ENCODE results near the gene MROH9.

The MROH9 gene

DNA sequence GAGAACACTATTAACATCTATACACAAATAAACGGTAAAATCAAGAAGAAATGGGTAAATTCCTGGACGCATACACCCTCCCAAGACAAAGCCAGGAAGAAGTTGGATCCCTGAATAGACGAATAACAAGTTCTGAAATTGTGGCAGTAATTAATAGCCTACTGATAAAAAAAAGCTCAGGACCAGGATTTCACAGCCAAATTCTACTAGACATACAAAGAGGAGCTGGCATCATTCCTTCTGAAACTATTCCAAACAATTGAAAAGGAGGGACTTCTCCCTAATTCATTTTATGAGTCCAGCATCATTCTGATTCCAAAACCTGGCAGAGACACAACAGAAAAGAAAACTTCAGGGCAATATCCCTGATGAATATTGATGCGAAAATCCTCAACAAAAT is 84.6 kb downstream of the MROH9 start:
- TF ChIP-seq GATA3 (IDR thresholded peaks at IDR 0.05; ENCODE audit: low read depth, low read length) (no peak), GATA2 (IDR thresholded peaks at IDR 0.05; ENCODE audit: low read depth, low read length) (no peak)

DNA sequence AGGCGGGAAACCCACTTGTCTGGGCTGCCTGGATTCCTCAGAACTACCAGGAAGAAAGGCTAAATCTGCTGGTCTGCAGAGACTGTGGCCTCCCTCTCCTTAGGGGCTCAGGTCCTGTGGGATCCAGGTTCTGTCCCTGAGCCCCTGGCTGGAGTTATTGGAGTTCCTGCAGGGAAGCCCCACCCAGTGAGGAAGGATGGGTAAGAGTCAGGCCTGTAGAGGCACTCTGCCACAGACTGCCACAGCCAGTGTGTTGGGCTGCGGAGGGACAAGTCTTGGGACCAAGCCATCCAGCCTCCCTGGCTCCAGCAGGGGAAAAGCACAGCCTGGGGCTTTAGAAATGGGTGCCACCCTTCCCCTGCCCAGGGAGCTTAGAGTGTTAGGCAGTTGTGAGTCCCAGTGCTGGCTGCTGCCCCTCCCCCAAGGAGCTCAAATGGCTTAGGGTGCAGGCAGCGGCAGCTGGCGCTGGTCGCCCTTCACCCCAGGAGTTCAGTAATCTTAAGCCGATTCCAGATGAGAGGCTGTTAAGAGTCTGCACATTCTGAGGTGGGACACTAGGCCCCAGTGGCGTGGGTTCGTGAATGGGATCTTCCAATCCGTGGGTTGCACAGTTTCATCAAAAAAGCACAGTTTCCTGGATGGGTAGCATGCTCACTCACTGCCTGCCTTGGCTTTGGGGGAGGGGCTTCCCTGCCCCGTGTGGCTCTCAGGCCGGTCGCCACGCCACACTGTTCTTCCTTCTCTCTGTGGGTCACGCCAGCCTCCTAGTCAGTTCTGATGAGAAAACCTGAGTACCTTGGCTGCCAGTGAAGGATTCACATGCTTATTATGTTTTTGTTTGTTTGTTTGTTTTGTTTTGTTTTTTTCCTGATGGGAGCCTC is 97.7 kb downstream of the MROH9 start:
- TF ChIP-seq GATA2 (IDR thresholded peaks at IDR 0.05; ENCODE audit: low read depth, low read length) (no peak), GATA3 (IDR thresholded peaks at IDR 0.05; ENCODE audit: low read depth, low read length) (no peak)

DNA sequence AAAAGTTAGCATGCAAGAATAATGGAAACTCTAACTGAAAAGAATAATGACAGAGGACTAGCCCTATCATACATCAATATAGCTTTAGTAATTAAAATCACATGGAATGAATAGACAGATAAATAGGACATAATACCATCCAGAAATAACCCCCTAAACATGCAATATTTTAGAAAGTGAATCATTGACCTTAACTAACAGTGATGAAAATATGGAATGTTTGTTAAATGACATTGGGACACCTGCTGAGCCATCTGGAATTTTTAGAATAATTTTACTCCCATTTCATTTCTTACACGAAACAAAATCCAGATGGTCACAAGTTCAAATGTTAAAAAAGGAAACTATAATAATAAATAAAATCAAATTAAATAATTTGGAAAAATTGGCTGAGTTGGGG is 102.3 kb downstream of the MROH9 start:
- no peak for TF ChIP-seq GATA2 (IDR thresholded peaks at IDR 0.05; ENCODE audit: low read depth, low read length)

DNA sequence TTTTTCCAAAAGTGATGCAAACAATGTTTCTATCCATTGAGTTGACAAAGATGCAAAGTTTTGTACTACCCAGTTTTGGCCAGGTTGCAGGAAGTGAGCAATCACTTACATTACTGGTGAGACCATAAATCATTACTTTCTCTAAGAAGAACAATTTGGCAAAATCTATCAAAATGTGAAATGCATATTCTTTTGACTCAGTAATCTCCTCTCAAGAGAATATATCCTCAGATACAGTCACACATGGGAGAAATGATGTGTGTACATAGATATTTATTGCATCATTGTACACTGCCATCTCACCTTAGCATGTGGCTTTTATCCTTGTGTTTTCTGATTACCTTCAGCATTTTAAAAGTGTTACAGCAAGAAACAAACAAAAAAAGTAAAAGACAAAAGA is 103.0 kb downstream of the MROH9 start:
- TF ChIP-seq GATA2 (IDR thresholded peaks at IDR 0.05; ENCODE audit: low read depth, low read length) (no peak), GATA3 (IDR thresholded peaks at IDR 0.05; ENCODE audit: low read depth, low read length) (no peak)

DNA sequence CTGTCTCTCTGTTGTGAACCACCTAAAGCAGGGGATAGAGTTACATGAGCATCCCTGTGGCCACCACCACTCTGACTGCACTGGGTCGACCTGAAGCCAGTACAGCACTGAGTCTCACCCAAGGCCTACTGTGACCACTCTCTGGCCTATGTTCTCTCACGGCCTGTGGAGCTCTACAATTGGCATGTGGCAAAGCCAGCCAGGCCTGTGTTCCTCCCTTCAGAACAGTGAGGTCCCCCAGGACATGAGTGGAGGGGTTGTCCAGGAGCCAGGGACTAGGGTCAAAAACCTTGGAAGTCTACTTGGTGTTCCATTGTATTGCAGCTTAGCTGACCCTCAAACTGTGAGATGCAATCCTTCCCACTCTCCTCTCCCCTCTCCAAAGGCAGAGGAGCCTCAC is 112.7 kb downstream of the MROH9 start:
- TF ChIP-seq GATA2 (IDR thresholded peaks at IDR 0.05; ENCODE audit: low read depth, low read length) (no peak), GATA3 (IDR thresholded peaks at IDR 0.05; ENCODE audit: low read depth, low read length) (no peak)

DNA sequence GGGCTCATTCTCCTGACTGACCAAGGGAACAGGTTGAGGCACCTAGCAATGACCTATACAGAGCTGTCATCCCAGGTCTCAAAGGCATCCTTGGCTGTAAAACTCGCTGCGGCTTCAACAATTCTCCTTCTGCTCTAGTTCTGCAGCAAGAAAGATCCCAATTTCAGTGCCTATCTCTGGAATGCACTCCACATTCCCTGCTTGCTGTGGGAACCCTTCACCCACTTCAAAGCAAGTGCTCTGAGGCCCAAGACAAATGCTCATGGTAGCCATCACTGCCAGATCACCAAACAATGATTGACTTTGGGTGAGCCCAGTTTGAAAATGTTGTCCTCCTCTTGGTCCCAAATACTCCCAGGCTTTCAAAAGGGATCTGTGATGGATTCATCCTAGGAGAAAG is 117.6 kb downstream of the MROH9 start:
- TF ChIP-seq GATA3 (IDR thresholded peaks at IDR 0.05; ENCODE audit: low read depth, low read length), result no peak
- no peak for TF ChIP-seq GATA2 (IDR thresholded peaks at IDR 0.05; ENCODE audit: low read depth, low read length)

DNA sequence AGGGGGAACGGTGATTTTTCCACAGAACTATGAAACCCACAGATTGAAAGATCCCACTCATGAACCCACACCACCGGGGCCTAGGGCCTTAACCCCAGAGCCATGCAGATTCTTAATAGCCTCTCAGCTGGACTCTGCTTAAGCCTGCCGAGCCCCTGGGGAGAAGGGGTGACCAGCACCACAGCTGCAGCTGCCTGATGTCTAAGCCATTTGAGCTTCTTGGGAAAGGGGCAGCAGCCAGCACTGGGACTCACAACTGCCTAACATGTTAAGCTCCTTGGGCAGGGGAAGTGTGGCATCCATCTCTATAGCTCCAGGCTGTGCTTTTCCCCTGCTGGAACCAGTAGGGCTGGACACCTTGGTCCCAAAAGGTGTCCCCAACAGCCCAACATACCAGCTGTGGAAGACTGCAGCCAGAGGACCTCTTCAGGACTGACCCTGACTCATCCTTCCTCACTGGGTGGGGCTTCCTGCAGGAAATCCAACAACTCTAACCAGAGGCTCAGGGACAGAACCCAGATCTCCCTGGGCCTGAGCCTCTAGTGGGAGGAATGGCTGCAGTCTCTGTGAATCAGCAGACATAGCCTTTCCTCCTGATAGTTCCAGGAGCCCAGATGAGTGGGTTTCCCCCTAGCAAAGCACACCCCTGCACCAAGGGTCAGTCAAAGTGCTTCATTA is 120.8 kb downstream of the MROH9 start:
- TF ChIP-seq GATA2 (IDR thresholded peaks at IDR 0.05; ENCODE audit: low read depth, low read length) (no peak), GATA3 (IDR thresholded peaks at IDR 0.05; ENCODE audit: low read depth, low read length) (no peak)

DNA sequence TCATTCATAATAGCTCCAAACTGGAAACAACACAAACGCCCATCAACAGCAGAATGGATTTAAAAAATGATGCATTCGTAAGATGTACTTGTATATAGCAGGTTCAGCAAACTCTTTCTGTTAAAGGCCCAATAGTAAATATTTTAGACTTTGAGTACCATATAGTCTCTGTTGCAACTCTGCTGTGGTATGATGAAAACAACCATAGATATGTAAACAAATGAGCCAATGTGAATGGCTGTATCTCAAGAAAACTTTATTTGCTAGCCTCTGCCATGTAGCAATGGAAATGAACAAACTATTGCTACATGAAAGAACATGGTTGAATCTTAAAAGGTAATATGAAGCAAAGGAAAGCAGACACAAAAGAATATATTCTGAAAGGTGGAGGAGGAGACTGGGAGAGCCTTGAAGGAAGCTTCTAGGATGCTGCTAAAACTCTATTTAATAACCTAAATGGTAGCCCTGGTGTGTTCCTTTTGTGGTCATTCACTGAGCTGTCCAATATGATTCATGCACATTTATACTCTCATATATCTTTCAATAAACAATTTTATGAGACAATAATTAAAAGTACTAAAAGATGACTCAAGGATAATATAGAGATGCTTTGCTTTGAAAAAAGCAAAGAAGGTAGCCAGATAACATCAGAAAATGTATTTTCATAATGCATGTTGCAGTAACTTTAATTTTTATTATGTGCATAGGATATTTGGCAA is 126.2 kb downstream of the MROH9 start:
- no peak for TF ChIP-seq GATA2 (IDR thresholded peaks at IDR 0.05; ENCODE audit: low read depth, low read length)
- TF ChIP-seq GATA3 (IDR thresholded peaks at IDR 0.05; ENCODE audit: low read depth, low read length), result no peak

DNA sequence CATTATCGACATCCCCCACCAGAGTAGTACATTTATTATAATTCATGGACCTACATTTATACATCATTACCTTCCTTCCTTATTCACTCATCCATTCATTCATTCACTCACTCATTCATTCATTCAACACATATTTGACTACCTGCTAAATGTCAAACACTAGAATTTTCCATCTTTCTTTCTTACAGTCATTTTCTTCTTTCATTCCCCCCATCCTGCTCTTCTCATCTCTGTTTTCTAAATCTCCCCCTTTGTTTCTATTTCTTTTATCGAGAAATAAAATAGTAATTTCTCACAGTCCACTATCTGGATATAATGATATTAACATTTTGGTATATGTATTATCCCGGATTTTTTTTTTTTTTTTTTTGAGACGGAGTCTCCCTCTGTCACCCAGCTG is 127.6 kb downstream of the MROH9 start:
- no peak for TF ChIP-seq GATA2 (IDR thresholded peaks at IDR 0.05; ENCODE audit: low read depth, low read length)
- no peak for TF ChIP-seq GATA3 (IDR thresholded peaks at IDR 0.05; ENCODE audit: low read depth, low read length)

DNA sequence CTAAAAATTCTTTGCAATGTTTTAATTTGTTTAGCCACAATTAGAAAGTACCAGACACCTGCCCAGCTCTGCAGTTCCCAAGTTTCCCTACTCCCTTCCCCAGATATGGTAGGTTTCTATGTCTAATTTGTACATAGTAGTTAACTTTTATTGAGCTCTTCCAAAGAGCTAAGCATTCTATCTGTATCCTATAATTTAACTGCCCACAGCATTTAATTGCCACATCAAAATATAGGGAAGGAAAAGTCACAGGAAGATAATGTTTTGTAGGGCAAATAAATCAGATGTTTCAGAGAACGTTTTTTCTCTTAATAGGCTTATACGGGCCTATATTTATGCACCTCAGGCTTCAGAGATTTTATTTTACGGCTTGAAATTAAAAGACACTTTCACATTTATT is 139.7 kb downstream of the MROH9 start:
- TF ChIP-seq GATA2 (IDR thresholded peaks at IDR 0.05; ENCODE audit: low read depth, low read length), result no peak
- no peak for TF ChIP-seq GATA3 (IDR thresholded peaks at IDR 0.05; ENCODE audit: low read depth, low read length)

DNA sequence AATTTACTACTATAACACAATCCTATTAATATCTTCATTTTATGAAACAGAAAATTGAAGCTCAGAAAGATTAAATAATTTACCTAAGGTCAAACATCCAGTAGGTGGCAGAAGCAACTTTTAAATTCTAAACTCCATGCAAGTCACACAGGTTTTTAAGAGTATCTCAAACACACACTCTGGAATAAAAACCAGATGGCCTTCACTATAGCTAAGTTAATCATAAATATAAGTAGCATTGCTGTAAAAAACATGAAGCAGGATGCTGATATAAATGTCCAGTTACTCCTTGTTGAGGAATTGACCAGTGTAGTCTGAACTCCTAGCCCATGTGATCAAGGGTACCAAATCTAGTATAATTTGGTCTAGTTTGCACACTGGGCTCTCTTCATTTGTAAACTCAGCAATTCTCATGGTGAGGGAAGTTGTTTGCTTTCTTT is 146.0 kb downstream of the MROH9 start:
- no peak for TF ChIP-seq GATA2 (IDR thresholded peaks at IDR 0.05; ENCODE audit: low read depth, low read length)
- TF ChIP-seq GATA3 (IDR thresholded peaks at IDR 0.05; ENCODE audit: low read depth, low read length), result no peak

DNA sequence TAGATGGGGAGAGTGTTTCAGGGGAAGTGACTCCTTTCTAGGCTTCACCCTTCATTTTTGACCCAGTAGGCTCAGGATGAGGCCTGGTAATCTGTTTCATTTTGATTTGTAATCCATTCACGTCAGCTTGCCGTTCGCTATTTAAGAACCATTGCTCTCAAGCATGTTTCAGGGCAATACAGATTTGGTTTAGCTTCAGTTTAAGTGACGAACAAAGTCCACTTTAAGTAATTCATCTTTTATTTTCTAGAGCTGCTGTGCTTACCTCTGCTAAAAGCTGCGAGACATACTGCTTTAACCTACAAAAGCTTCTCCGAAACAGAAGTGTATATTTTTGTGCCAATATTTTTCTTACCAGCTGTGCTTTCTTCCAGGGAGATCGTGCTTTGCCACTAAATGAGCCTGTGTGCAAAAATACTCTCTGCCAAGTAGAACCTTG is 146.4 kb downstream of the MROH9 start:
- TF ChIP-seq GATA2 (IDR thresholded peaks at IDR 0.05; ENCODE audit: low read depth, low read length) (no peak), GATA3 (IDR thresholded peaks at IDR 0.05; ENCODE audit: low read depth, low read length) (no peak)

DNA sequence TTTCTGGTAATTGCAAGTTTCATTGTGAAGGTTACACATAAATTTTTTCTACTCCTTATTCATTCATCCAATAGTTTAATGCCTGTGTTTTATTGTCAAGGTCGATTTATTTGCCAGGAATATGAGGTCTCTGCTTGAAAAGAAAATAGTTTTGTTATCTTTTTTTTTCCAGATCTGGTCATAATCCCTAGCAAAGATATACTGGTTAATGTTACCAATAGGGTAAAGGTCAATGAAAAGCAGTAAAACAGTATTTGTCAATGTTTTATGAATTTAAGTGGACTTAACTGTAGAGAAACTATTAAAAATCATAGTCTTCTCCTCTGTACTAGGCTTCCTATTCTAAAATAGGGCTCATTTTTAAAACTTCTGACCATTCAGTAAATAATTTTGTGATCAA is 147.3 kb downstream of the MROH9 start:
- TF ChIP-seq GATA2 (IDR thresholded peaks at IDR 0.05; ENCODE audit: low read depth, low read length) (no peak), GATA3 (IDR thresholded peaks at IDR 0.05; ENCODE audit: low read depth, low read length) (no peak)

DNA sequence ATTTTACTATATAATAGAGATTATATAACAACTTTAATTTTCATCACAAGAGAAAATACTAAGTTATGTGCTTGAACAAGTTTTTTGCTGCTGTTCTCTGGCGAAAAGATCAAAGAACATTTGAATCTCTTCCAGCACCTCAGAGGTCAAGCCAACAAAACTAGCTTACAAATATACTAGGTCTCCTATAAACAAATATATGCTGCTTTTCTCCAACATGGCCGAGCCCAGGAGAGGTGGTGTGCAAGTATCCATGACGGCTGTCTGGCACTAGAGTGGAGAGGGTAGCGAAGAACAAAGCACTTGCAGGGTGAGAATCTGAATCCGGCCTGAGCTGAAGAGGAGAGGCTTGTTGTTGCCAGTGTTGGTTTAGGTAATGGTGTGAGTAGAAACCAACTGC is 147.9 kb downstream of the MROH9 start:
- TF ChIP-seq GATA2 (IDR thresholded peaks at IDR 0.05; ENCODE audit: low read depth, low read length) (no peak), GATA3 (IDR thresholded peaks at IDR 0.05; ENCODE audit: low read depth, low read length) (no peak)

All from SH-SY5Y (cell line).